GM18873 (cell line): ENCODE measurements around the gene PCBP3.

Source experiments
- ATAC-seq: cut with Tn5 transposase; IDR thresholded peaks from one replicate; pipeline ENCODE4 v1.9.1; 2021; ENCODE audit warnings: mild to moderate bottlenecking, moderate library complexity, moderate number of reproducible peaks; ENCODE audit not compliant: unreplicated experiment, low FRiP score

Gene PCBP3

GRCh38 chr21:45745256-45745655 lies 101.7 kb downstream of the PCBP3 start:
- no peak for ATAC-seq

DNA sequence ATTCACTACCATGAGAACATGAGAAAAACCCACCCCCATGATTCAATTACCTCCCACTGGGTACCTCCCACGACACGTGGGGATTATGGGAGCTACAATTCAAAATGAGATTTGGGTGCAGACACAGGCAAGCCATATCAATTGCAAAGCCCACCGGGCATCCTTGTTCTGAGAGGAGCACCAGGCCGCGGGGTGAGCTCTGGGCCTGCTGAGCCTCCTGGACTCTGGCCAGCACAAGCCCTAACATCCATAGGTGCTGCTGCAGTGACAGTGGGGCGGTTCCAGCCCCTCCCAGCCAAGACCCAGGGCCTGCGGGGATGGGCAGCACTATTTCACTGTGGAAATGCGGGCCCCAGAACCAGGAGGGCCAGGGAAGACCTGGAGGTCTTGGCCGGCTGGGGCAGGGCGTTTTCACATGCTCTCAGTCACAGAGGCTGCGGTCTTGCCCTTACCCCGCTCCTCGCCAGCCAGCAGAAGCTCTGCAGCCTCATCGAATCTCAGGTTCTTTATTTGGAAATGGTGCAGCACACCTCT lies 103.8 kb downstream of the PCBP3 start:
- no peak for ATAC-seq

GRCh38 chr21:45747802-45748445 lies 104.4 kb downstream of the PCBP3 start:
- ATAC-seq = no peak

GRCh38 chr21:45748593-45748992 lies 105.1 kb downstream of the PCBP3 start:
- ATAC-seq = no peak

DNA sequence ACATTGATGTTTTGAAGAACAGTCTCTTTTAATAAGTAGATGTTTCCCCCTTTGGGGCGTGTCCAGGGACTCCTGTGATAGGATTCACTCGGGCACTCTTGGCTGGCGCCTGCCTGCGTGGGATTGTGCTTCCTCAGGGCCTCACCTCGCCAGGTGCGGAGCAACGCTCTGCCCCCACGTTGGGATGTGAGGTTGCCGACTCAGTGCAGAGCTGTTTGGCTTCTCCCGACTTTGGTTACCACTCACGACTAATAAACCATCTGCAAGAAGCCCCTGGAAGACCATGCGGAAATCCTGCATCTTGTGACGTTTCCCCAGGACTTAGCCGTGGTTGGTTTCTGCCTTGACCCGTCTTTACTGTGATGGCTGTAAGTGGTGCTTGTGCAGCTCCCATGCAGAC lies 106.4 kb downstream of the PCBP3 start:
- ATAC-seq = no peak

GRCh38 chr21:45750936-45751335 lies 107.4 kb downstream of the PCBP3 start:
- no peak for ATAC-seq

GRCh38 chr21:45753445-45753844 lies 109.9 kb downstream of the PCBP3 start:
- ATAC-seq = no peak

- ATAC-seq = no peak
Observed at GRCh38 chr21:45756029-45756428, 112.5 kb downstream of the PCBP3 start.

GRCh38 chr21:45756669-45757068 lies 113.1 kb downstream of the PCBP3 start:
- no peak for ATAC-seq

DNA sequence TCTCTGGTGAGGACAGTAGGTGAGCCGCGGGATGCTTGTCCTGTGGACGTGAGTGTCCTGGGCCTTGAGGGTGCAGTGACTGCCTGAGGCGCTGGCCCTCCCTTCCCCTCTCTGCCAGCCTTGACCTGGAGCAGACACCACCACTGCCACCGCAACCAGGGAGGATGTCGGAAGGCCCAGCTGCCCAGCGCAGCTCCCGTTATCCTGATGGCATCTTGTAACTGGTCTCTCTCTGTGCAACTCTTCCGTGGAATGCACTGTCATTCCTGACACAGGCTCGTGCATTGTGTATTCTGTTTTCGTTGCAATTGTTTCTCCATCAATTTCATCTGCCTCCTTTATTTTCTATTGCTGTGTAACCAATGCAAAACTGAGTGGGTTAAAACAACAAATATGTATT lies 118.2 kb downstream of the PCBP3 start:
- ATAC-seq = no peak

- ATAC-seq = no peak
Observed at GRCh38 chr21:45763074-45763473, 119.5 kb downstream of the PCBP3 start.

DNA sequence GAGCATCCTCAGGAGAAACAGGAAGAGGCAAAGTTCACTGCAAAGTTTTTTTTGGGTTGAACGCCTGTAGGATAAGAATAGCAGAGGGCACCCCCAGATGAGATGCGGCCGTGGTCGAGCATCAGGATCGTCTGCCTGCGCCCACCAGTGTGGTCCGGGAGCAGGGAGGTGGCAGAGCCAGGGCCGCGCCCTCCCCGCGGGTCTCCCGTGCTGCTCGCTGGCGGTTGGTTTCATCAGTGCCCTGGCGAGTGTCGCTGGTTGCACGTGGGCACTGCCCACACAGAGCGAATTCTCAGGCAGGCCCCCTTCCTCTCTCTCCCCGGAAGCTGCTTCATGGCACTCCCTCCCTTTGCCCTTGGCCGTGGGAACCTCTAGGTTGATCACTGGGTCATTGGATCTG lies 120.0 kb downstream of the PCBP3 start:
- ATAC-seq = no peak

DNA sequence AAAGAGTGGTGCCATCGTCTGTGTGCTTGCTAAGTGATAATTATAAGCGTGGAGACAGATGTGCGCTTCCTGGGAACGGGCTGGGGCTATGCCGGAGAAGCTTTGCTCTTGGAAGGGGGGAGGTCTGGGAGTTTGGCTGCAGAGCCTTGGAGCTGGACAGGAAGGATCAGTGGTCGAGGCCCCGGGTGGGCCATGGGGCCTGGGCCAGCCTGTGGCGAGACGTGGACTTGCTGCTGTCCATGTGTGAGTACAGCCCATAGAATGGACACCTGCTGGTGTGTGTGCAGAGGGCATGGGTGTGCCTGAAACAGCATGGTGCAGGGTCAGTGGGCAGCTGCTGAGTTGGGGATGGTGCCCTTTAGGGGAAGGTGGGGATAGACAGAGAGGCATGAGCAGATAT lies 121.3 kb downstream of the PCBP3 start:
- ATAC-seq = no peak

DNA sequence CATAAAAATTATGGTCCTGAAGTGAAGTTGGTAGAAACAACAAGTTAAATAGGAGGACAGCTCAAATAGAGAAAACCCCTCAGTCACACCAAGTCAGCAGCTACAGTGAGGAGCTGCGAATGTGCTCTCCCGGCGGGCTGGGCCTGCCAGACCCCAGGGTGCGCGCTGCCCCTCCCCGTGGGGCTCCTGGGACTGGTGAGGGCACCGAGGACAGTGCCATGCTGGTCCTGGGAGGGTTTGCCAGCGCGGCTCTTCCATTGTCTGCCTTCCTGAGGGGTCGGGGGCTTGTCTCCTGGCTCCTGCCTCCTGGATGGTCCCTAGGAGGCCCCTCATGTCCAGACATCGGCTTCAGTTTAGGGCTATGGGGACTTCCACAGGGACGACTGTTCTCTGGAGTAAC lies 121.8 kb downstream of the PCBP3 start:
- ATAC-seq = no peak

DNA sequence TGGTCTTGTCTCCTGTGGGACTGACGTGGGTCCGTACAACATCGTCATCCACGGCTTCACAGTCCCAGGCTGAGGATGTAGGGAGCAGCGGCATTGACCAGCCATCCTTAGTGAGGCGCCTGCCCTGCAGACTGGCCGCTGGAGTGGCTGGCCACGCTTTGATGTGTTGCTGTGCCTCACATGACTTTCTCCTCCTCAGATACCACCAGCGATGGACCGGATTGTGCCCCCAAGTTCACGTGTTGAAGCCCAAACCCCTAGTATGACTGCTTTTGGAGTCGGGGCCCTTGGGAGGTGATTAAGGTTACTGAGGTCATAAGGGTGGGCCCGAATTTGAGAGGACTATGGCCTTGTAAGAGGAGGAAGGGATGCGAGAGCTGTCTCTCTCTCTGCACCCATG lies 122.5 kb downstream of the PCBP3 start:
- ATAC-seq = no peak

GRCh38 chr21:45766501-45766900 lies 123.0 kb downstream of the PCBP3 start:
- ATAC-seq = no peak

GRCh38 chr21:45767071-45768006 lies 123.8 kb downstream of the PCBP3 start:
- no peak for ATAC-seq

DNA sequence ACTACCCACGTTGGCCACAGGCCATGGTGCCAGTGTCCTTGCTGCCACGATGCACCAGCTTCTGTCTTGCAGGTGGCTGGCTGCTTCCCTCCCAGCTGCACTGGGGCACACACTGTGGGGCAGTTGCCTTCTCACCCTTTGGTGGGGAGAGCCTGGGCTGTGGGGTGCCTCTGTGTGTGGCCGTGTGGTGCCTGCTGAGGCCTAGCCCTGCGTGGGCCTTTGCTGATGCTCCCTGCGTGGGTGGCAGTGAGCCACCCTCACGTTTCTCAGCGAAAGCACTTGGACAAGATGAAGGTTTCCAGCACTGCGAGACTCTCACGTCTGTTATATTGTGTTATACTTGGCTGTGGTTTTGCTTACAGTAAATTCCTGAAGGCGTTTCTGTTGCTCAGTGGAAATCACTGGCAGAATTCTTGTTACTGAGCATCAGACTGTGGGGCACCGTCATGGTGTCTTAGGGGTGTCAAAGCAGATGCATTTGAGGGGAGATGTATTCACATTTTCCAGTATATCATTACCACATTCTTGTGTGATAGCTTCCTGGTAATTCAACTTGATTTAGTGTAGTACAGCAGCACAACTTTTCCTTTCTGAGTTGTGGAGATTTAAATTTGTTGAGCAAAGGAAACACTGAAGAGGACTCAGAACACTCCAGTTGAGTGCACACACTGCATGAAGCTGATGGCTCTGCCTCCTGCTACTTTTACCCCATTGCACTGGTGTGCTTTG lies 124.7 kb downstream of the PCBP3 start:
- ATAC-seq = no peak

- ATAC-seq = no peak
Observed at GRCh38 chr21:45768740-45769048, 125.2 kb downstream of the PCBP3 start.

- ATAC-seq = no peak
Observed at GRCh38 chr21:45769294-45769693, 125.8 kb downstream of the PCBP3 start.

DNA sequence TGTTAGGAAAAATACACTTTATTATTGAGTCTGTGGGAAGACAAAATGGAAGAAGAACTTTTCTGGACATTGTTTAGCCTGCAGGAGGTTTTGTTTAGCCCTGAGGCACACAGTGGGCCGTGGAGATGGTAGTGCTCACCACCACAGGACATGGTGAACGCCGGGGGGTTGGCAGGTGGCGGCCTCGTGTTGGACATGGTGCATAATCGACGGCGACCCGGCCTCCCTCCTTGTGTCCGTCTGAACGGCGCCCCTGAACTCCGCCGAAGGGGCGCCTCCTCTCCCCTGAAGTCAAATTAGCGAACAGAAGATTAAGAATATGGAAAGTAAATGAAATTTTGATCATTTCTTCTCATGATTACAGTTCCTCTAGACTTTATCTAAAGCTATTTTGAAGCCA lies 126.4 kb downstream of the PCBP3 start:
- no peak for ATAC-seq
